GM21390 (cell line): ENCODE results near the gene PKNOX1.
"Not testable (repeated sequence)": the region's sequence is repeated elsewhere in the genome, so short reads cannot be mapped to it uniquely, and the experiment has no call there.

ENCODE experiments used
- ATAC-seq: cut with Tn5 transposase; IDR thresholded peaks from one replicate; pipeline ENCODE4 v1.9.1; 2021; ENCODE audit not compliant: unreplicated experiment

PKNOX1 gene

DNA sequence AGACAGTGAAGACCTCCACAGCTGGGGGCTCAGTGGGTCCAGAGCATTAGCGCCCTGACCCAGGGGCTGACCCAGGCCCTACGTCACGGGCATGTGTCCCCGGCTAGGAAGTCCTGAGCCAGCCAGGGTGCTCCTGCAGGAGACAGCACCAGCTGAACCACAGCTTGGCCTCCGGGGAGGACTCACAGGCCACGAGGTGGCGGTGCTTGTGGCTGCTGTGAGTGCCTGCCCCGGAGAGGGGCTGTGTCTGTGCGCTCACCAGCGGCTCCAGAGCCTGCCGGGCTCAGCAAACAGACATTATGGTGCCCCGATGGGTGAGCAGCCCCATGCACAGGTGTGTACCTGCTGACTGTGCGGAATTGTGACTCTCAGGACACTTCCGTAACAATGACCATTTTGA lies 70.2 kb downstream of the PKNOX1 start:
- not testable (repeated sequence) for ATAC-seq

DNA sequence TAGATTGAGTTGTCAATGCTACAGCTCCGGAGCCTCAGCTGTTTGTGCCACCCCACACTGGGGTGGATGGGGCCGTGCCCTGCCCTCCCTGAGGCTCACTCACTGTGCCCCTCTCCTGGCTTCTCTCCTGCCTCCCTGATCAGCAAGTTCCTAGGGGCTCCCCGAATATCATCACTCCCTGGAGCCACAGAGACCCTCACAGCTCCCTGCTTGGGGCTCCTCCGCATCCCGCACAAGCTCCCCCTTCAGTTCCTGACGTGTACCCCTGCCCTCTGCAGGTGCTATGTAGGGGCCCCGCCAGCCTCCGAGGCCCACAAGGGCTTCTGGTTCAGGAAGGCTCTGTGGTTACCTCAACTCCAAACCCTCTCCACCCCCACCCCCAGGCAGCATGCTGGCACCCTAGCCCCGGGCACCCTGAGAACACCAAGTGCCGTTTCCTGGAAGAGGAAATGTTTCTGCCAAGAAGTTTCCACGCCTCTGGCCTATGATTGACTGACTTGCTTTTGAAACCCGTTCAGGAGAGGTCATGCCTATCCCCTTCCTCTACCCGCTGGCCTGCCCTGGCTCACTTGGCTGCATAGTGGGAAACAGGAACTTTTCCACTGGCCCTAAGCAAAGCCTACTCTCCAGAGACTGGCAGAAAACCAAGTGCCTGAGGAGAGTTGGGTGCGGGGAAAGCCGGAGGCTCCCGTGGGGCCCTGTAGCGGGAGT lies 71.0 kb downstream of the PKNOX1 start:
- not testable (repeated sequence) for ATAC-seq

DNA sequence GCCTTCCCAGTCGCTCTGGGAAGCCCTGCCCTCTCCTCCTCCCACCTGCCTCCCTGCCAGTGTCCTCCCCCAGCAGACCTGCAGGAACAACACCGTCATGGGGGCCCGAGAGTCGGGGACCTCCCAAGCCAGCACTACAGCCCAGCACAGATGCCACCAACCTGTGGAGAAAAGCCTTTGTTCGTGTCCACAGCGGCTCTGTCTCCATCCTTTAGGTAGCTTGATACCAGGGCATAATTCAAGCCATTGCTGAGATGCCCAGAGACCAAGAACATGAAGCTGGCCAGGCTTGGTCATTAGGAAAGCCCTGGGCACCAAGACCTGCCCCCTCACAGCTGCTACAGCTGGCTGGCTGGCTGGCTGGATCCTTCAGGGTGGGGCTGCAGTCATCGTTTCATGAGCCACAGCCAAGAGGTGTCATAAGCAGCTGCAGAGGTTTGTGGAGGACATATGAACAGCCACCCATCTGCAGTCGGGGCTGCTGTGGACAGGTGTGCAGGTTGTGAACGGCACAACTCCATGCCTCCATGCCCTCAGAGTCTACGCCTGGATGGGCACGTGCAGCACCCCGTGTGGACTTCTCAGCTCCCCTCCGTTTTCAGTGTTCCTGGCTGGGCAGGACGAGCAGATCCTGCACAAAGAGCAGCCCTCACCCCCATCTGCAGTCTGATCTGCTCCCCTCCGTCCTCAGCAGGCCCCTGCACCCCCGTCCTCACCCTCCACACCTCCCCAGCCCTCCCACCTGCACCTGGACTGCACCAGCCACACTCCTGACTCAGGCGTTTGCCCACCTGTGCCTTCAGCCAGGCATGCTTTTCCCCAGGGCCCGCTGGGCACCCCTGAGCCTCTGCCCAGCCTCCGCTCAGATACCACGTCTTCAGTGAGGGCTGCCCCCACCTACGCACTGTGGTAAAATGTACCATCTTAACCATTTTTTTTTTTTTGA lies 71.8 kb downstream of the PKNOX1 start:
- ATAC-seq, result not testable (repeated sequence)

DNA sequence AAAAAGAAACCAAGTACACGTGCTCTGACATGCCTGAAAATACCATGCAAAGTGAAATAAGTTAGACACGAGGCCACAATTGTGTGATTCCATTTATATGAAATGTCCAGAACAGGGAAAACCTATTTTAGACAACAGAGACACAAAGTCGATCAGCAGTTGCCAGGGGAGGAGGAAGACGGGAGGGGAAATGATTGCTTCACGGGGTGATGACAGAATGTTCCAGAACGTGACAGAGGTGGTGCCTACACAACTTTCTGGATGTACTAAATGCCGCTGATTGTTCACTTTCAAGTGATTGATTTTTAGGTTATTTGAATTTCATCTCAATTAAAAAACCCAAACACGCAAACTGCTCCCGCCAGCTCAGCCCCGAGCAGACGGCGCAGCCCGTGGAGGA lies 78.8 kb downstream of the PKNOX1 start:
- ATAC-seq, result not testable (repeated sequence)

DNA sequence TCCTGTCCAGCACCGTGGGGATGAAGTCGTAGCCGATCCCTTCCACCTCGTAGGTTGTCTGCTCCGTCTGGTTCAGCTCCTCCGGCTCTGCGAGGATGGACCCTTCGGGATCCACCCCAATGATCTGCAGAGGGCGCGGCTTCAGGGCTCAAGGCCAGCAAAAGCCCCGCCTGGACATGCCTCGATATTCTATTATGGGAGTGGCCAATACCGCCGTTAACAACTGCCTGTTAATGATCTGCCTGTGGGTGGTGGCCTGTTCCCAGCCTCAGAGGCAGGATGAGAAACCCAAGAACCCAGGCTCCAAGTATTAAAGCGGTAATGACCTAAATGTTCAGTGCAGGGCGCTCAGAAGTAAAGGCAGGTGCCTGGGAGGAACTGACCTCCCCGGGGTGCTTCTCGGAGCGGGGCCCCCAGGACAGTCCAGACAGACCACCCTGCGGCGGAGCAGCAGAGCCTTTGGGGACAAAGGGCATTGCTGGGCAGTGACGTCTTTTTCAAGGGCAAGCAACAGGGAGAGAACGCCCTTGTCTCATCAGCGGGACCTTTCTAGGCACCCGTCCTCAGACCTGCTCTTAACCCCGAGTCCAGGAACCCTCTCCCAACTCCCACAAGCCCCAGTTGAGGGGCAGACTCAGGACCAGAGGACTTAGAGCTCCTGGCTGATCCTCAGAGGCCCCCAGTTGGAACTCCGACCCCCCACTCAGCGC lies 88.7 kb downstream of the PKNOX1 start:
- not testable (repeated sequence) for ATAC-seq

DNA sequence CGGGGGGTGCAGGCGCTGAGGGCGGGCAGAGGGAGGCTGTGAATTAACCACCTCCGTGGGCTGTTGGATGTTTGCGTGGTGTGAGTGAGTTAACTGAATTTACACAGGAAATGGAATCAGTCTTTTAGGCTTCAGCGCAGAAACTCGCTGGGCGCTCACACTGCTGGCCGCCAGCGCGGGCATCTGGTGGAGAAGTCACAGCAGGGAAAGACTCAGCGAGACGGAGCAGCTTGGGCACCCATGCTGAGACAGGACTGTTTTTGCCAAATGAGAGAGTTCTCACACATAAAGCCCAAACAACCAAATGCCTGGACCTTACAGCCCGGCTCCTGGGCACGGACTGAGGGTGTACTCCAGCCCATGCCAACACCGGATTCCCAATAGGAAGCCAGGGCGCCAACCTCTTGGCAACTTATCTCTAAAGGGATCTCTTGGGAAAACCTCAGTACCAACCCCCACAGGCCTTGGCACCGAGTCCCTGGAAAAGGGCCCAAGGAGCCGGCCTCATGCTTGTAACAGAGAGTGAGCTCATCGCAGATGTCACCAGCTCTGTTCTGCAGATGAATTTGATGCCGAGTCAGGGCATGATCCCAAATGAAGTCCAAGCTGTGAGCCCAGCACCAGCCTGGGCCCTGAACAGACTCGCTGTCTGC lies 90.0 kb downstream of the PKNOX1 start:
- not testable (repeated sequence) for ATAC-seq

DNA sequence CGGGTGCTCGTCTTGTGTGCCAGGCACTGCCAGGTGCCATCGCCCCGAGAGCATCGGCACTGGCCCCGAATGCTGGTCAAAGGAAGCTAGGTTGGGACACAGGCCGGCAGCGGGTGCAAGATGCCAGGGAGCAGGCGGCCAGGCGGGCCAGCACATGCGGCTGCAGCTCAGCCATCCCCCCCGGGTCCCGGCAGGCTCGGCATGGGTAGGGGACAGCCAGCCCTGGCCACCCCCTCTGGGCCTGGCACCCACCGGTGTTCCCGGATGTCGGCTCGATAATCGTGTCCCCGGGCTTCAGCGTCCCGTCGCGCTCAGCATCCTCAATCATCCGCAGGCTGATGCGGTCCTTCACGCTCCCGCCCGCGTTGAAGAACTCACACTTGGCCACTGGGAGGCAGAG lies 91.6 kb downstream of the PKNOX1 start:
- not testable (repeated sequence) for ATAC-seq

DNA sequence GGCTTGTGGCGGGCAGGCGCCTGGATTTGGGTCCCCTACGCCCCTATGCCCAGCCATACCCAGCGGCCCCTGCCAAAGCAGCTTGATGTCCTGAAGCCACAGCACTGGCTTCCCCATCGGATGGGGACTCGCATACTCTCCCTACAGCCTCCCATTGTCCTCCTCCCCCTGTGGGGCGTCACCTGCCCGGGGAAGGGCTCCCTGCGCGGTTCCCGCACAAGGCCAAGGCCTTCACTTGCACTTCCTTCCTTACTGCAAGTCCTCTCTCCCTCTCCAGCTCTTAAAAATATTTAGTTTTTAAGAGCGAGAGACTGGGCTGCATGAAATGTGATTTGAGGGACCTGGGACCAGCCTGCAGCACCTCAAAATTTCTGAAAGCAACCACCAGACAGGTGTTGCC lies 92.3 kb downstream of the PKNOX1 start:
- not testable (repeated sequence) for ATAC-seq

DNA sequence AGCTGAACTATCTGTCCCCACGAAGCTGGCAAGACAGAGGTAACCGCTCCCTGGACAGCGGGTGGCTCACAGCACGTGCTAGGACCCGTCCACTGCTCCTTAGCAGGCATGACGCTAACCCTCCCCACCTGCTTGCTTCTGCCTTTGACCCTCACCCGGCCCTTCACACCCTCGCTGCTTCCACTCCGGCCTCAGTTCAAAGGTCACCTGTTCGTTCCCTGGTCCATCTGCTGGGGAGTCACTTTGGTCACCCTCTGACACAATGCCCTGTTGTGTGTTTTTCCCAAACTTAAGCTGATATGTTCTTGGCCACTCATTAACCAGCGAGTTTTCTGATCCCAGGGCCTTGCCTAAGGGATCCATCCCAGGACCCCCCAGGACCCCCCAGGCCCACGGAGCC lies 93.7 kb downstream of the PKNOX1 start:
- not testable (repeated sequence) for ATAC-seq

DNA sequence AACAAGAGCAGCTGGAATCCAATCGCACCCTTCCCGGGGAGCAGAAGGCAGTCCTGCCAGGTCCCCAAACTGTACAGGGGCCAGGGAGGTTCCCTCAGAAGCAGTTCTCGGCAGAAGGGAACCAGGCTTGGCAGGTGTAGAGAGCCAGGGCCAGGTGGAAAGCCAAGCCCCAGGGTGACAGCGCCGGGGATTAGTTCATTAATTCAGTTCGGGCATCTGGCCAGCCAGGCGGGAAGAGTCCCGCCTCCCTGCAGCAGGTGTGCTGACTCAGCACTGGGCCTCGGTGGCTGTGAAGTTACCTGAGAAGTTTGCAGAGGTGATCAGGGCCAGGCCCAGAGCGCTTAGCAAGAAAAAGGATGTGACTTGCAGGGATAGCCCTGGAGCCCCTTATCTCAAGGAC lies 95.3 kb downstream of the PKNOX1 start:
- not testable (repeated sequence) for ATAC-seq

DNA sequence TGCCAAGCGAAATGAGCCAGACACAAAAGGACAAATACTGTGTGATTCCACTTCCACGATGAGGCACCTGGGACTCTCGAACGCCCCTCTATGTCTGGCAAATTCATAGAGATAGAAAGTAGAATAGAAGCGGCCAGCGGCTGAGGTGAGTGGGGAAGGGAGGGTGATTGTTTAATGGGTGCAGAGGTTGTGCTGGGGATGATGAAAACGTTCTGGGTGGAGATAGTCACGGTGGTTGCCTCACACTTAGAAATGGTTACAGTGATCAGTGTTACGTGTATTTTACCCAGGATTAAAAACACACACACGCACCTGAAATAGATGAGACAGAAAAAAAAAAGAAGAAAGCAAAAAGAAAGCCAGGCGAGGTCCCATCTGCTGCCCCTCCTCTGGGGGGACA lies 98.4 kb downstream of the PKNOX1 start:
- ATAC-seq, result not testable (repeated sequence)

DNA sequence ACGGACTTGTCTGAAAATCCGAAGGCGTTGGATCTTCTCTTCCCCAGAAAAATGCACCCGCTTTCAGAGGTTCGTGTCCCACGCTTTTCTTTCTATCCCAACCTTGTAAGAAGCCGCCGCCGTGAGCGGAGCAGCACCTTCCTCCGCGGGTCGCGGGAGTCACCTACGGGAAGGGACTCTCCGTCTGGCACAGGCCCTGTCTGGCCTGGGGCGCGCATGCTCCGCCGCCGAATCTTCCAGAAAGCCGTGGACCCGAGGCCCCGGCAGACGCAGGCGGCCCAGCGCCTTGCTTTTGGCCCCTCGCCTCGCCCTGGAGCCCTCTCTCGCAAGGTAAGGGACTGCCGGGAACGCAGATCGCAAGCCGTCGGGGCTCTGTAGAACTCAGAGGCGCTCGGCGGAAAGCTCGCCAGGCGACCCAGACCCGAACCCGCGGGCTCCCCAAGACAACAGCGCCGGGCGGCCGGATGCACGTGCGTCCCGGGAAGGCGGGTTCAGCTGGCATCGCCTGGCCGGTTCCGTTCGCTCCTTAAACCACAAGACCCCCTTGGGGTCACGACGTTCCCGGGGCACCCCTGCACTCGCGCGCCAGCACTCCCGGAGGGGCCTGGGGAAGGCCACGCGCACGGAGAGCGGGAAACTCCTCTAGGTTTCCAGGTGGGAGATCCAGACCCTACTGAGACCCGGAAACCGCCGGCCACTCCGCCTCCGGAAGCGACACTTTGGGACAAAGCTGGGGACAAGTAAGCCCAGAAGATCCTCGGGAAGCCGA lies 100.2 kb downstream of the PKNOX1 start:
- ATAC-seq, result not testable (repeated sequence)

DNA sequence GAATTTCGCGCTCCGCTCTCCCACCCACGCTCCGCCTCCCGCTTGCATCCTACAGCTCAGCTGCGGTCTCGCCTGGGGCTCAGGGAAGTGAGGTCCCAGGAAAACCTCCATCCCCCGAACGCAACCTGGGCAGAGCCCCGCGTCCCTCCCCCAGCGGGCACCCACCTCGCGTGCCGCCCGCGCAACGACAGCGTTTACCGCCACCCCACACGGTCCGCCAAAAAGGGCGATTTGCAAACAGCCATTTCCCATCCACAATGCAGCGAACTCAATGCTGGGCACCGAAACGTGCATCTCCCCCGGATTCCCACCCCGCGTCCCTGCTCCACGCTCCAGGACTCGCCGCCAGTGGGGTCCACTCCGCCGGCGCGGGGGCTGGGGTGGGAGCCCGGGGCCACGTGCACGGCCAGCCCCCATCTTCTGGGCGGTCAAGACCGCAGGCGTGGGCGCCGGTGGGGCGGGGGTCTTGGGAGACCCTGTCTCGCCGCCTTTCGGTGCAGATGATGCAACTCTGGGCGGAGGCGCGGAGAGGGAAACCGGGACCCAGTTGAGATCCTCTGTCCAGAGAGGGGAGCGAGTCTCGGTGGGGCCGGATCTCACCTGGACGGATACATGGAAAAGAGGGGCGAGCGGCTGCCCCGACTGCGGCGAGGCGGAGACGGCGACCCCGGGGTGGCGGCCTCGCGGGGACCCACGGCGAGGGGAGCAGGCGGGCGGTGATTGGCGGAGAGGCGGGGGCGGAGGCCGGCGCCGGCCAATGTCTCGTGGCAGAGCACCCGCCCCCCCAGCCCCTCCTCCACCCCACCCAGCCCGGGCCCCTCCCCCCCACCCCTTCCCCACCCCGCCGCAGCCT lies 101.0 kb downstream of the PKNOX1 start, which contains the start of gene CBS:
TSS of gene CBS (minus strand) at position 666 of the 853 bp plus-strand sequence. CDS start 3,642 bp downstream, outside the sequence.
- not testable (repeated sequence) for ATAC-seq

DNA sequence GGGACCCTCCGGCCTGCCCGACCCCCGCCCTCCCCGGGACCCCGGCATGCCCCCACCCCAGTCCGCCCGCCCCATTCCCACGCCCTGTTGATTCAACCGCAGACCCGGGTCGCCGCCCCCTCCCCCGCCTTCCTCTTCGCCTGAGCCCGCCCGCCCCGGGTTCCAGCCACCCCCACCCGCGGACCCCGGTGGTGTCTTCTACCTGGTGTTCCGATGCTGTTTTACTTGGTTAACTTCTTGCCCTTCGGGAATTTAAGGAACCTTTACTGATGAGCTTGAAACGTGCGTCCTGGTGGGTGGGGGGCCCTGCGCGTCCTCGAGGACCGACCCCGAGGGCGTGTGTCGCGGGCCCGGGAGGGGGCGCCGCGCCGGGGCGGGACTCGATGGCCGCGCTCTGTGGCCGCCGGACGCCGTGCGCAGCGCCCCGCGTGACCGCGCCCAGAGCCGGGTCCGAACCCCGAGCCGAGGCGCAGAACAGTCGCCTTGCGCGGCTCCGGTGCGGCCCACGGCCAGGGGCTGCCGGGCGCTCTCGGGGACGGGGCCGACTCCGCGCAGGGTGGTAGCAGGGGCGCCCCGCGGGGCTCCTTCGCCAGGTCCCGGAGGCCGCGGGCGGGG lies 101.8 kb downstream of the PKNOX1 start:
- ATAC-seq, result not testable (repeated sequence)

DNA sequence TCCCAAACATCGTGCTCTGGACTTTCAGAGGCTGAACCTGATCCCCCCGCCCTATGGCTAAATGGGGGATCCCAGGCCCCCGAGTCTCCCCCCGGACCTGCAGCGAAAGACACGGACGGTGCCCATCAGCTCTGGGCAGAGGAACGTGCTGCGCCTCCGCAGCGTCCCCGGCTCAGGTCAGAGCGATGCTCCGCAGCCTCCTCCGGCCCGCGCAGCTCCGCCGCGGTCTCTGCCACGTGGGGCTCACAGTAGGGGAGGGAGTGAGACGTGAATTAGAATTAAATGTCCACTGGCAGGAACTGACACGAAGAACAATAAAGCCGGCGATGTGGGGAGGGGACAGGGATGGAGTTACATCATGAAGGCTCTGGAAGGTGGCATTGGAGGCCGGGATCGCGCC lies 102.3 kb downstream of the PKNOX1 start:
- not testable (repeated sequence) for ATAC-seq

DNA sequence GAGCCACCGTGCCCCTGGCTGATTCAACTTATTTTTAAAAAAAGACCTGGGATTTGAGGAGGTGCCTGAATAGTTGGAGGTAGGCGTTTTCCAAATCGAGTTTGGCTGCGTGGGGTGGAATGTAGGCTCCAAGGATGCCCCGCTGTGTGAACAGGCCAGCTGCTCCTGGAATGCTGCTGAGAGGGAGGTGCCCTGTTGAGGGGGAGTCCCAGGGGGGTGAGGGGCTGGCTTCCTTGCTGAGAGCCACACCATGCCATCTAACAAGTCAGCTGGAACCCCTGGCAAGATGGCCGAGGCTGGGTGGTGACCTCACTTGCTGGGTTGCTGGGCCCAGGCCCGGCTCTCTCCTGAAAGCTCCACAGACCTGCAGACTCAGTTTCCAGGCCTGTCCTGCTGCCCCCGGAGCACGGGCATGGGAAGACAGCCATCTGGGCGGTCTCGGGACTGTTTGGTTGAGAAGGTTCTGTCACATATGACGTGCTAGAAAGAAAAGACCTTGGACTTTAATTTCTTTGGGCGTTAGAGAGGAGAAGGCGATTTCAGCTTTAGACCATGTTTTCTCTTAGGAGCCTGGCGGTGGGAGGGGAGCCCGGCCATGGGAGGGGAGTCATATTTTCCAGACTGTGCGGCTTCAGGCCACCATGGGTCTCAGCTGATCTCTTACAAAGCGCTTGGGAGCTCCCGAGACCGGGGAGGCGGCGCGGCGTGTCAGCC lies 108.4 kb downstream of the PKNOX1 start:
- ATAC-seq, result not testable (repeated sequence)
